Neural progenitor cell (in vitro differentiated cells): ENCODE measurements around the gene FAM219A. TPM values are rescaled to one million over a fixed set of nuclear protein-coding genes. Genes with fewer than 3 reads are reported as not detected.
A peak's percentile ranks its signal among the peaks of the same experiment; 100 is the strongest.

Experiments used
- DNase-seq: peaks from one replicate; pipeline ENCODE4 v3.0.0-alpha.2; 2016; ENCODE audit warnings: low spot score
- H2AFZ ChIP-seq: fragments of 200-600 bp; sonication (generic); replicated peaks from 2 replicates; pipeline ENCODE4 v1.6.1; 2016; ENCODE audit warnings: antibody characterized with exemption
- H3F3A ChIP-seq: fragments of 200-600 bp; sonication (generic); 2 replicates; pipeline ENCODE4 v1.6.1; 2016; ENCODE audit warnings: antibody characterized with exemption, low read depth
- H3K27ac ChIP-seq: fragments of 200-600 bp; sonication (generic); 2 replicates; pipeline ENCODE4 v1.5.1; 2016; ENCODE audit warnings: mild to moderate bottlenecking
- H3K27me3 ChIP-seq: fragments of 200-600 bp; sonication (generic); 2 replicates; pipeline ENCODE4 v1.6.1; 2016; ENCODE audit warnings: mild to moderate bottlenecking, moderate library complexity
- H3K36me3 ChIP-seq: fragments of 200-600 bp; sonication (generic); 2 replicates; pipeline ENCODE4 v1.5.1; 2016
- H3K4me1 ChIP-seq: fragments of 200-600 bp; sonication (generic); 2 replicates; pipeline ENCODE4 v1.6.1; 2016; ENCODE audit warnings: mixed run types
- H3K4me2 ChIP-seq: fragments of 200-600 bp; sonication (generic); 2 replicates; pipeline ENCODE4 v1.6.1; 2016
- H3K4me3 ChIP-seq: fragments of 200-600 bp; sonication (generic); 2 replicates; pipeline ENCODE4 v1.5.1; 2016
- H3K79me2 ChIP-seq: fragments of 200-600 bp; sonication (generic); 2 replicates; pipeline ENCODE4 v1.6.1; 2016; ENCODE audit warnings: low read depth
- H3K9ac ChIP-seq: fragments of 200-600 bp; sonication (generic); 2 replicates; pipeline ENCODE4 v1.6.1; 2016
- H3K9me3 ChIP-seq: fragments of 200-600 bp; sonication (generic); 2 replicates; pipeline ENCODE4 v1.5.1; 2016; ENCODE audit warnings: low read depth
- H4K20me1 ChIP-seq: fragments of 200-600 bp; sonication (generic); 2 replicates; pipeline ENCODE4 v1.6.1; 2016; ENCODE audit warnings: low read depth
- H3K27ac Mint-ChIP-seq: 3 replicates; pipeline ENCODE4 v1.8.0; 2021; ENCODE audit warnings: mixed read lengths
- H3K27me3 Mint-ChIP-seq: 2 replicates; pipeline ENCODE4 v1.8.0; 2022; ENCODE audit warnings: low read depth, mild to moderate bottlenecking, inconsistent platforms, moderate library complexity, mixed read lengths; ENCODE audit not compliant: insufficient read depth
- H3K36me3 Mint-ChIP-seq: 3 replicates; pipeline ENCODE4 v1.8.0; 2021; ENCODE audit warnings: mixed read lengths
- H3K4me1 Mint-ChIP-seq: 3 replicates; pipeline ENCODE4 v1.8.0; 2021; ENCODE audit warnings: mixed read lengths
- H3K4me3 Mint-ChIP-seq: 3 replicates; pipeline ENCODE4 v1.8.0; 2021; ENCODE audit warnings: mild to moderate bottlenecking, moderate library complexity, mixed read lengths
- H3K9me3 Mint-ChIP-seq: 3 replicates; pipeline ENCODE4 v1.8.0; 2020; ENCODE audit warnings: mixed read lengths
- EZH2 ChIP-seq: fragments of 200-600 bp; sonication (generic); IDR thresholded peaks from 2 replicates; pipeline ENCODE4 v1.6.1; 2017; ENCODE audit warnings: antibody characterized with exemption, mild to moderate bottlenecking, moderate library complexity
- EZH2phosphoT487 ChIP-seq: fragments of 200-600 bp; sonication (generic); IDR thresholded peaks from 2 replicates; pipeline ENCODE4 v1.6.1; 2017; ENCODE audit warnings: antibody characterized with exemption
- total RNA-seq: library from RNA; depleted of rRNA; stranded (reverse); fragments of >200 nt; gene quantifications from 2 replicates; pipeline ENCODE4 v1.2.3, GENCODE V29; 2015; ENCODE audit warnings: low replicate concordance
- TF ChIP-seq, protein P1 (sequence below): fragments of 200-600 bp; sonication (generic); IDR thresholded peaks from 2 replicates; pipeline ENCODE4 v1.5.1; 2017; ENCODE audit warnings: antibody characterized with exemption, mild to moderate bottlenecking

The FAM219A gene
- total RNA-seq, 1 donor from 2014 or later = 4.2 TPM

DNA sequence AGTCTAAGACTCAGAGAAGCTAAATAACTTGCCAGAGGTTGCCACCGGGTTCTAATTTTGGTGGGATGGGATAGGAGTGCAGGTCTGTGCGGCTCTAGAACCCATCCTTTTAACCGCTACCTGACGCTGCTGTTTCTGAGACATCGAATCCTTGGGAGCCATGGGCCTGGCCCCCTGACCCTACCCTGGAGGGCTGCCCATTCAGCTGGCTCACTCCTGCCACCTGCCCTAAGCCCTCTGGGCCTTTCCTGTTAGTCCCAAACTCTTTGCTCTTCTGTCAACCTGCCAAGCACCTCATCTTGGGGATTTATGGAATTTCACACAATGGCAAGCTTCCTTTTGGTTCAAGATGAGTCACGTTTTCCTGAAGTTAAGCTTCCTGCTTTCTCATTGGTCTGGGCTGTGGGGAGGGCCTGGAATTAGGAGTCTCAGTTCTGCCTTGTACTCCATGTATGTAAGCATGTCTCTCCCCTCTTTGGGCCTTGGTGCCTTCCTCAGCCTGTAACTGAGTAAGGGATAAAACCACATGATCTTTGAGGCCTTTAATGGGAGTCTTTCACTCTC, 37.9 kb upstream of the FAM219A start:
- H3K4me1 ChIP-seq = no peaks in the 10 kb centered on the region
- no peak overlapping the region for H3K27ac ChIP-seq
- H3K9me3 ChIP-seq = no peaks in the 10 kb centered on the region
- H3K4me3 ChIP-seq = no peak overlapping the region
- TF ChIP-seq EZH2 = no peak
- H3K27me3 ChIP-seq = no peaks in the 10 kb centered on the region
- no peaks in the 10 kb centered on the region for H3K79me2 ChIP-seq
- H3K4me1 Mint-ChIP-seq = peaks cover 24% of the 10 kb centered on the region
- no peaks in the 10 kb centered on the region for H3F3A ChIP-seq
- no peak overlapping the region for H3K4me3 Mint-ChIP-seq
- H3K27me3 Mint-ChIP-seq = peaks cover 19% of the 10 kb centered on the region
- H3K9me3 Mint-ChIP-seq = no peaks in the 10 kb centered on the region
- H3K9ac ChIP-seq = no peak overlapping the region
- H3K36me3 Mint-ChIP-seq = no peaks in the 10 kb centered on the region
- no peaks in the 10 kb centered on the region for H3K36me3 ChIP-seq
- no peak overlapping the region for H3K27ac Mint-ChIP-seq
- H2AFZ ChIP-seq = no peak overlapping the region
- DNase-seq = no peak
- no peak overlapping the region for H3K4me2 ChIP-seq
- H4K20me1 ChIP-seq = peaks cover 20% of the 10 kb centered on the region

DNA sequence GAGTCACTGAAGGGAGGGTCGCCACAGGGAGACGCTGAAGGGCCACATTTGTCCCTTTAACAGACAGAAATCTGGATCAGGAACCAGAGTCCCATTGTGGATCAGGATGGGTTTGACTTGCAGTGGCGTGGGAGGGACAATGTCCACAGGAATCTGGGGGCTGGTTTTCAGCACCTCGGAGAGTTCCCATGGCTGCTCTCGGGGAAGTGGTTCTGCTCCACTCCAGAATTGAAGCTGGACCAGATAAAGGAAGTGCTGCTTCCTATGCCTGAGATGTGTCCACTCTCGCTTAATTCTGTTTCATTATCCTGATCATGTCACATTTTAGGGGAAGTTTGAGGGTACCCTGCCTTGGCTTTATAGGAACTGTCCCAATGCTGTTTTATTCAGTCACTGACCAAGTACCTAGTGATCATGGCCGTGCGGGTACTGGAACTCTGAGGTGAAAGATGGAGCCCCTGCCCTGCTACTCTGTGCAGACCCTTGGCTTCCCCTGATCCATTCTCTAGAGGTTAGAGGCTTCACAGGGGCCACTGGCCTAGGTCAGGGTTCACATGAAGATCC, 35.7 kb upstream of the FAM219A start:
- Mint-ChIP-seq H3K4me1 (peaks cover 17% of the 10 kb centered on the region), H3K36me3 (no peaks in the 10 kb centered on the region), H3K4me3 (no peak overlapping the region), H3K9me3 (no peaks in the 10 kb centered on the region), H3K27ac (no peak overlapping the region), H3K27me3 (peaks cover 10% of the 10 kb centered on the region)
- Histone ChIP-seq H3K79me2 (no peaks in the 10 kb centered on the region), H2AFZ (no peak overlapping the region), H3K27me3 (peaks cover 4% of the 10 kb centered on the region), H3F3A (no peaks in the 10 kb centered on the region), H3K9ac (no peak overlapping the region), H3K4me1 (no peaks in the 10 kb centered on the region), H3K36me3 (no peaks in the 10 kb centered on the region), H3K27ac (no peak overlapping the region), H3K9me3 (no peaks in the 10 kb centered on the region), H3K4me3 (no peak overlapping the region), H3K4me2 (no peak overlapping the region), H4K20me1 (peaks cover 20% of the 10 kb centered on the region)
- peak; percentile 84 for DNase-seq
- TF ChIP-seq EZH2phosphoT487 (no peak), EZH2 (no peak)
- TF ChIP-seq, protein P1, sequence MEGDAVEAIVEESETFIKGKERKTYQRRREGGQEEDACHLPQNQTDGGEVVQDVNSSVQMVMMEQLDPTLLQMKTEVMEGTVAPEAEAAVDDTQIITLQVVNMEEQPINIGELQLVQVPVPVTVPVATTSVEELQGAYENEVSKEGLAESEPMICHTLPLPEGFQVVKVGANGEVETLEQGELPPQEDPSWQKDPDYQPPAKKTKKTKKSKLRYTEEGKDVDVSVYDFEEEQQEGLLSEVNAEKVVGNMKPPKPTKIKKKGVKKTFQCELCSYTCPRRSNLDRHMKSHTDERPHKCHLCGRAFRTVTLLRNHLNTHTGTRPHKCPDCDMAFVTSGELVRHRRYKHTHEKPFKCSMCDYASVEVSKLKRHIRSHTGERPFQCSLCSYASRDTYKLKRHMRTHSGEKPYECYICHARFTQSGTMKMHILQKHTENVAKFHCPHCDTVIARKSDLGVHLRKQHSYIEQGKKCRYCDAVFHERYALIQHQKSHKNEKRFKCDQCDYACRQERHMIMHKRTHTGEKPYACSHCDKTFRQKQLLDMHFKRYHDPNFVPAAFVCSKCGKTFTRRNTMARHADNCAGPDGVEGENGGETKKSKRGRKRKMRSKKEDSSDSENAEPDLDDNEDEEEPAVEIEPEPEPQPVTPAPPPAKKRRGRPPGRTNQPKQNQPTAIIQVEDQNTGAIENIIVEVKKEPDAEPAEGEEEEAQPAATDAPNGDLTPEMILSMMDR = no peak

DNA sequence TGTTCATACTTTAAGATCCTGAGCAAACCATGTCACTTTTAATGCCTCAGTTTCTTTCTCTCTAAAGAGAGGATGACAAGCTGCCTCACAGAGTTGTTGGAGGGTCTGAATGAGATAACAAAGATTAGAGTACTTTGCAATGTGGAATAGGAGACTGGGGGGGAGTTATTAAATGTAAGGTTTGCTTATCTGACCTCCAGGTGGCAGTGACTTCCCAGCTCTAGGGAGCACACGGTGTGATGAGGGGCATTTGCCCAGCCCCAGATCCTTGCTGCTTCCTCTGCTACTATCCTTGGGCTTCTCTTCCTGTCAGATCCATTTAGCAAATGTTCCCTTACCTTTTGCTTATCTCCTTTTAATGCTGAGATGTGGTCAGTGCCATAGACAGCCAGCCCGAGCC, 33.7 kb upstream of the FAM219A start:
- Mint-ChIP-seq H3K4me1 (peaks cover 5% of the 10 kb centered on the region), H3K9me3 (no peaks in the 10 kb centered on the region), H3K27ac (no peak overlapping the region), H3K27me3 (peaks cover 10% of the 10 kb centered on the region), H3K36me3 (no peaks in the 10 kb centered on the region), H3K4me3 (no peak overlapping the region)
- Histone ChIP-seq H3K27me3 (peaks cover 16% of the 10 kb centered on the region), H3K79me2 (no peaks in the 10 kb centered on the region), H3K4me2 (no peak overlapping the region), H2AFZ (no peak overlapping the region), H3K36me3 (no peaks in the 10 kb centered on the region), H3F3A (no peaks in the 10 kb centered on the region), H3K27ac (no peak overlapping the region), H4K20me1 (peaks cover 20% of the 10 kb centered on the region), H3K9me3 (no peaks in the 10 kb centered on the region), H3K4me3 (no peak overlapping the region), H3K4me1 (no peaks in the 10 kb centered on the region), H3K9ac (no peak overlapping the region)
- no peak for DNase-seq
- TF ChIP-seq EZH2 = no peak
- TF ChIP-seq EZH2phosphoT487 = no peak

DNA sequence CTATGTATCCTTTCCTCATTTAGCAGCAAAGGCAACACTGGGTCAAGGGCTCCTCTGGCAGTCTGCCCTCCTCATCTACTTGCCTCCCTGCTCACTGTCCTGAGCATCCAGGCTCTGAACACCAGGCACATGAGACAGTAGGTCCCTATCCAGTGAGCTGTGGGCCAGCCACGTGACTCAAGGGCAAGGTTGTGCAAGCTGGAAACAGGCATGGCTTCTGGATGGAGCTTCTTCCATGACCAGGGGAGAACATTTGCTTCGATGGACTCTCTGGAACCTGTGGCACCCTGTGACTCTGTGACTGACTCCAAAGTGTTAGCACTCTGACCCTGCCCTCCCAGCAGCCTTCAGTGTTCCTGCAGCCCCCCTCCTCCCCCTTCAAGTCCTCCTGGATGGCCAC, 33.2 kb upstream of the FAM219A start:
- no peaks in the 10 kb centered on the region for H3K36me3 ChIP-seq
- H4K20me1 ChIP-seq = peaks cover 20% of the 10 kb centered on the region
- H3K9me3 ChIP-seq = no peaks in the 10 kb centered on the region
- DNase-seq = no peak
- no peaks in the 10 kb centered on the region for H3K79me2 ChIP-seq
- H3K4me1 ChIP-seq = no peaks in the 10 kb centered on the region
- no peak overlapping the region for H3K9ac ChIP-seq
- TF ChIP-seq EZH2phosphoT487 (no peak), EZH2 (no peak)
- TF ChIP-seq, protein P1 = no peak
- H3K9me3 Mint-ChIP-seq = no peaks in the 10 kb centered on the region
- no peak overlapping the region for H3K4me3 Mint-ChIP-seq
- no peak overlapping the region for H3K4me3 ChIP-seq
- H2AFZ ChIP-seq = no peak overlapping the region
- peaks cover 16% of the 10 kb centered on the region for H3K27me3 ChIP-seq
- no peak overlapping the region for H3K4me2 ChIP-seq
- H3K27me3 Mint-ChIP-seq = peaks cover 10% of the 10 kb centered on the region
- H3K4me1 Mint-ChIP-seq = peaks cover 5% of the 10 kb centered on the region
- no peak overlapping the region for H3K27ac ChIP-seq
- H3K36me3 Mint-ChIP-seq = no peaks in the 10 kb centered on the region
- no peaks in the 10 kb centered on the region for H3F3A ChIP-seq
- H3K27ac Mint-ChIP-seq = no peak overlapping the region
